DLD1 (cell line): Measurements from ENCODE around the gene CAPZA1.
"Not testable (repeated sequence)": the region's sequence is repeated elsewhere in the genome, so short reads cannot be mapped to it uniquely, and the experiment has no call there.

Experiments used
- in situ Hi-C: cut with HindIII; loops from 2 replicates; pipeline ENCODE4 v1.10.0; 2017; ENCODE audit warnings: low sequenced_read_pairs

The CAPZA1 gene

DNA sequence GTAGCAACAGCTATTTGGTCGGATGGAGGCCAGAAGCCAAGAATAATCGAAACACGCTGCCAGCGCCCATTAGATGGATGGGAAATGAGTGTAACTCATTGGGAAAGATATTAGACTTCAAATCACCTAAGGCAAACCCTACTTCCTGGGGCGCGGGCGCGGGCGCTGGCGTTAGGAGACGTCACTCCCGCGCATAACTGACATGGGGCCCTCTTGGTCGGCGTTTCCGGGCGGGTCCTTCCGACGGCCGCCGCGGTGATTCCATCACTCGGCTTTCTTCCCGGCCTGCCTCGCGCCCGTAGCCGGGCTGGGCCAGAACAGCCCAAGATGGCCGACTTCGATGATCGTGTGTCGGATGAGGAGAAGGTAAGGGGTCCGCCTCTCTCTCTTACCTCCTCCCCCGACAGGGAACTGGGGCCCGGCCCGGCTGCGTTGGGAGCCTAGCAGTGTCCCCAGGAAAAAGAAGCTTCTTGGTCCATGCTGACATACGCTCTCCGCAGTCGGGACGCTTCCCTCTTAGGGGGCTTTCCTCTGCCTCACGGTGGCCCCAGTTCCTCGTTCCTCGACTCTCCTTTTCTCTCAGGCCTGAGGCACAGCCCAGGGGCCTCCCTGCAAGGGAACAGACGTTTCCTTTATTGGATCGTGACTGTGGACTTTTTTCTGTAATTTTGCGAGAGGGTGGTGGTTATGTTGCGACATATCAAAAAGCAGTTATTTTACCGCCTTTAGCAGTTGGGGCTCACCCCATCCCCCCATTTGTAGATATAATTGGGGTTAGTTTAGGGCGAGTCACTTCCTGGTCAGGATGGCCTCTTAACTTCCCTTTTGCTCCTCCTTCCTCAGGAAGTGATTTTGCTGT, at the start of gene CAPZA1:
CAPZA1 (plus strand) TSS at position 315 of the 859 bp plus-strand sequence; CDS start at position 328, 13 bp downstream.
- in situ Hi-C loops: no loop called here

DNA sequence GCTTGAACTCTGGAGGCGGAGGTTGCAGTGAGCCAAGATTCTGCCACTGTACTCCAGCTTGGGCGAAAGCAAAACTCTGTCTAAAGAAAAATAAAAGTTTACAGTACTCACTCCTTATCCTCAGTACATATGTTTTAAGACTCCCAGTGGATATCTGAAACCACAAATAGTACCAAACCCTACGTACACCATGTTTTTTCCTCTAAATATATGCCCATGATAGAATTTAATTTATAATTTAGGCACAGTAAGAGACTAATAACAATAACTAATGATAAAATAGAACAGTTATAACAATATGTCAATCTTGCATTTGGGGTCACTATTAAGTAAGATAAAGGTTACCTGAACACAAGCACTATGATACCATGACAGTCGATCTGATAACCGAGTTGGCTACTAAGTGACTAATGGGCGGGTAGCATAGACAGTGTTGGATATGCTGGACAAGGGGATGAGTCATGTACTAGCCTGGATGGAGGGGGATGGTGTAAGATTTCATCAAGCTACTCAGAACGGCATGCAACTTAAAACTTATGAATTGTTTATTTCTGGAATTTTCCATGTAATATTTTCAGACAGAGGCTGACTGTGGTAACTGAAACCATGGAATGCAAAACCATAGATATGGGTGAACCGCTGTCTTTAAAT, 44.4 kb upstream of the CAPZA1 start:
- in situ Hi-C loops: no loop called here

DNA sequence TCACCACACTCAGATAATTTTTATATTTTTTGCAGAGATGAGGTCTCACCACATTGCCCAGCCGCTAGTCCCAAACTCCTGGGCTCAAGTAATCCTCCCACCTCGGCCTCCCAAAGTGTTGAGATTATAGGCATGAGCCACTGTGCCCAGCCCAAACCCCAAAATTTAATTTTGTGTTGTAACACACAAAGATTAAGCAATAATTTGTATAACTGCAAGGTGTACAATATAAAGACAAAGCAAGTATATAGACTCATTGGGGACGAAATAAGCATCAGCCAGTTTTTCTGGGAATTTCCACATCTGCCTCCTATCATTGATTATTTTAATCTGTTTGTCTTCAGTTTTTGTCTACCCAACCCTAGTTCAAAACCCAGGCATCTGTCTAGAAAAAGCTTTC, 43.4 kb upstream of the CAPZA1 start:
- in situ Hi-C loops: no loop called here

DNA sequence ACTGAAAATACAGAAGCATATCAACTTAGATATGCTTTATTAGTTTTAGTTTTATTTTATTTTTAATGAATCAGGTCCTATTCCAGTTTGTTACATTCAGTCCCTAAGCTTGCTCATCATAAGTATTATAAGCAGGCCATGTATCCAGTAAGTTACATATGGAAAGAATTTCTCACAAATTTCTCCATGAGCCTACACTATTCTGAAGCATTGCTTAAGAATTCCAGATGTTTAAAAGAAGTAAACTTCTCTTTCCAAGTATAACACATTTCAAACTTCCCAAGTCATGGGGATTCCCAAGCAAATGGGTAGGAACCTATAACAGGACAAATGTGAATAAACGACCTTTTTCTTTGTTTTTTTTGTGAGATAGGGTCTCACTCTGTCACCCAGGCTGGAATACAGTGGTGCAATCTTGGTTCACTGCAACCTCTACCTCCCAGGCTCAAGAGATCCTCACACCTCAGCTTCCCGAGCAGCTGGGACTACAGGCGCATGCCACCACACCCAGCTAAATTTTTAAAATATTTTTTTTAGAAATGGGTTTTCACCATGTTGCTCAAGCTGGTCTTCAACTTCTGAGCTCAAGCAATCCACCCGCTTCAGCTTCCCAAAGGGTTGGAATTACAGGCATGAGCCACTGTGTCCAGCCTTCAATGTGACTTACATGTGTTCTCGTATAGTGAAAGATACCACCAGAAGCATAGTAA, 39.7 kb upstream of the CAPZA1 start:
- in situ Hi-C loops: no loop called here

DNA sequence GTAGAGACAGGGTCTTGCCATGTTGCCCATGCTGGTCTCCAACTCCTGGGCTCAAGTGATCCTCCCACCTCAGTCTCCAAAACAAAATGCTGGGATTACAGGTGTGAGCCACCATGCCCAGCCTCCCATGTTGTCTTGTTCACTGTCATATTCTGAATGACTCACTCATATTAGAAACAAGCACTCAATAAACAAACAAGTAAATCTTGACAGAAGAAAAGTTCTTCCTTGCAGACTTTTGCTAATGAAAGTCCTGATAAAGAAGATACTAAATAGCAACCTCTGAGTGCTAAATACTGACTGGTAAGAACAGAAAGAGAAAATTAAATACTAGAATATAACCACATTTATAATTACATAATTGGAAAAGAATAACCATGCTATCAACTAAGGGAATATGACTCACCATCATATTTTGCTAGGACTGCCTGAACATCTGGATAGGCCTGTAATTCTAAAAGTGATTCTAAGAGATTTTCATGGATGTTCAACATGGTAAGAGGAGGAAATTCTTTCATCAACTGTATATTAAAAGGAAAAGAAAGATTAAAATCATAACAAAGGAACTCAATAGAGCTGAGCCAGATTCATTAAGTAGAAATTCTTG, 37.9 kb upstream of the CAPZA1 start:
- in situ Hi-C loops: no loop called here

DNA sequence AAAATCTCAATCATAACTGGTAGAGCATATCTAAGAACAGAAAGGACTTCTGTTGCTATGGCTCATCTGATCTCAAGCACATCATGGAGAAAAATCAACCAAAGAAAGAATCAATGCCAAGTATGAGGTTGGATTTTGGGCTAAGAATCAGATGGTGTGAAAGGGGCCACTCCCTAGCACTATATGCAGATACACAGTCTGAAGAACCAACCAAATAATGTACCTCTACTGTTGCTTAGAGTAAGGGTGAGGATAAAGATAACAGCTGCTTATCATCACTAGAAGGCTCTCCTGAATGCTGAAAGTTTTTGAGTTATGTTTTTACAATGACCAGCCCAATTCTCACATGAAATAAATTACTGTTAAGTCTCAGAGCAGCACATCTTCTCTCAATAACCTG, 36.3 kb upstream of the CAPZA1 start:
- in situ Hi-C loops: no loop called here

DNA sequence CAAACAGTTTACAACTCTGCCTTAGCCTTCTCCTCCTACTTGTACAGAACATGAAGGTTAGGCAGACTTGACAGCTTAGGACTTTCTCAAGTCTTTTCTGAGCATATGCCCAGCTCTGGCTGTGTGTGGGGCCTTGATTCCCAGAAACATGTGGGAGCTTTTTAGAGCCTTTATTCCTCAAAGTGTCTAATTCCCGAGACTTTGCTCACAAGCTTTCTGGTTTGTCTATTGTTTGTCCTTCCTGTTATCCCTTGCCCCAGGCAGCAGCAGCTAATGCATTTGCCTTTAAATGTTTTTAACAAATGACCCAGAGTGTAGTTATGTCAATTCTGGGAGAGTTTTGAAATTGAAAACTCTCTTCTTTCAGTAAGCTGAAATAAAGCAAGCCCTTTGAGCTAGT, 29.9 kb upstream of the CAPZA1 start:
- in situ Hi-C loops: no loop called here

DNA sequence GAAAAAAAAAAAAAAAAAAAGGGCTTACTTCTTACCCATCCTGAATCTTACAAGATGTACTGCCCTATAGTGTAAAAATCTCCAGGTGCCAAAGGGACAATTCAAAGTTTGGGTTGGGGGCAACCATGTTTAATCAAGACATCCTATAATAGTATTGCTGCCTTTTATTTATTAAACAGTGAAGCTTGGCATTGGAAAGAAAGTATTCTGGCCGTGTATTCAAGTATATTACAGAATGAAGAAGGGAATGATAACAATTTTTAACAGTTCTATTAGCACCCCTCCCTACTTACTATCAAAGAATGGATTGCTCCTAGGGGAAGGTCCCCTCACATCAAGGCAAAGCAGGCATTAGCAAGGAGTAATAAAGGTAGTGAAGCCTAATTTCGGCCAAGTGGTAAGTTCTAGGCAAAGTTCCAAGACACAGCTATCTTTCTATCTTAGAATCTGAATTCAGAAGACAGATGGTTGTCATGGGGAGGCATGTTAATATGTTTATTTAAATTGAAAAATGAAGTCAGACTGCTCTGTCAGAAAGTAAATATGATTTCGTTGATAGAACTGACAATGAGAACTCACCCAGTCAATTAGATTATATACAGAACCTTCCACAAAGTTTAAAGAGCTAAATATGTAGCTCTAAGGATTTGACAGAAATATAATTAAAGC, 25.3 kb upstream of the CAPZA1 start:
- in situ Hi-C loops: no loop called here

DNA sequence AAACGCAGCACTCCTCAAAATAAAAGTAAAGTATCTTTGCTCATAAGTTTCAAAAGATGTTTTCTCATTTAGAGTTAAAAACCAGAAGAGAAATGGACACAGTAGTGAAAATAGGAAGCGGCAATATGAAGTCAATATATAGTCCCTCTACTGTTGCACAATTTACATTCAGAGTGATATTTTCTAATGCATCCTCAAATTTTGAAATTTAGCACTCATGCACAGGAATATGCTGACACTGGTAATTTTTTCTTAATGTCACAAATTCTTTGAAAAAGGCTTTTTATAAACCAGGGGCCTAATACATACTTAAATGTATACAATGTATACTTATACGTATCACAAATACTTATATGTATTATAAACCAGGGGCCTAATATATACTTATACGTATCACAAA, 20.2 kb upstream of the CAPZA1 start:
- in situ Hi-C loops: no loop called here

DNA sequence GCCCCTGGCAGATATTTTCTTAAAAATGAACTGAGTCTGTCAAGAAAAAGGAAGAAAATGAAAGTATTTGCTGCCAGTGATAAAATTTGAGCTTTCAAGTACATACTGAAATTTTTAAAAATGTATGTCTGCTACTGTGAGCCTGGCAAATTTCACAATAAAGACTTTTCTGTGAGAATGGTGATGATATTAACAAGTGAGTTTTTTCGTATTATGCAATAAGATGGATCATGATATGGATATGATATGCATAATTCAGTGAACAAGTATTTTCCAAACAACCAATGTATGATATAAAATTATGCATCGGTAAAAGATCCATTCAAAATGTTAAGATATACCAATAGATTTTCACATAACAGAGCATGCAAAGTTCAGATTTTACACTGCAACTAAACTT, 16.6 kb upstream of the CAPZA1 start:
- in situ Hi-C loops: no loop called here

DNA sequence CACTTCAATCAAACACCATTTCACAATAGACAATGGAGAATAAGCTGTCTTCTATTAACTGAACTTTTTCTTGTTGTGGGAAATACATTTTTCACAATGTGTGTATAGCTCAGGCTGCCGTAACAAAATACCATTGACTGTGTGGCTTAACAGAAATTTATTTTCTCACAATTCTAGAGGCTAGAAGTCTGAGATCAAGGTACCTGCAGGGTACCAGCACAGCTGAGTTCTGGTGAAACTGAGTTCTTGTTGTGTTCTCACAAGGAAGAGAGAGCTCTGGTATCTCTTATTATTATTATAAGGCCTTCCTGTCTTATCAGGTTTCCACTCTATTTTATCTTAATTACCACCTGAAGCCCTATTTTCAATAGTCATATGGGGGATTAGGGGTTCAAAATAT, 16.1 kb upstream of the CAPZA1 start:
- in situ Hi-C loops: no loop called here

DNA sequence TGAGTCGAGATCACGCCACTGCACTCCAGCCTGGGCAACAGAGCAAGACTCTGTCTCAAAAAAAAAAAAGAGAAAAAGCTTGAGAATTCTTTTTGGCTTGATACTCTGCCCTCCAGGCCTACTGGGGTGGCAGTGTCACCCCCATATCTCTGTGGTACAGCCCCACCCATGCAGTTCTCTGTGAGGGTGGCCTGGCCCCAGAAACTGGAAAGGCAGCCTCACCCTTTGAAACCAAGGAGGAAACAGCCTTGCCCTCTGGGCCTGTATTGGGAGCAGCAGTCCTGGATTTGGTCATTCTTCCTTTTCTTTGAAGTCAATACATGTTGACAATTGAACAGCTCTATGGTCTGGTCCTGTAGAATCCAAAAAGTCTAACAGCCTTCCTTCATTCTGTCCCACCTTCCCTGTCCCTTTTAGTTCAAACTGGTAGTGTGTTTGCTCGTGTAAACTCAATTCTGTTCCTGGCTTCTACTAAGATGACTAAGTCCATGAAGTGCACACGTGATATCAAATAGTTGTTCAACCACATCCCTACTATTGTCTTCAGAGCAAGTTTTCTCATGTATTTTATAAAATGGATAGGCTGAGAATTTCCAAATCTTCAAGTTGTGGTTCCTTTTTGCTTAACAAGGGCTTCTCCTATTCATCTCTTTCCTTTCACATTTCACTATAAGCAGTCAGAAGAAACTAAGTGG, 13.9 kb upstream of the CAPZA1 start:
- in situ Hi-C loops: no loop called here

DNA sequence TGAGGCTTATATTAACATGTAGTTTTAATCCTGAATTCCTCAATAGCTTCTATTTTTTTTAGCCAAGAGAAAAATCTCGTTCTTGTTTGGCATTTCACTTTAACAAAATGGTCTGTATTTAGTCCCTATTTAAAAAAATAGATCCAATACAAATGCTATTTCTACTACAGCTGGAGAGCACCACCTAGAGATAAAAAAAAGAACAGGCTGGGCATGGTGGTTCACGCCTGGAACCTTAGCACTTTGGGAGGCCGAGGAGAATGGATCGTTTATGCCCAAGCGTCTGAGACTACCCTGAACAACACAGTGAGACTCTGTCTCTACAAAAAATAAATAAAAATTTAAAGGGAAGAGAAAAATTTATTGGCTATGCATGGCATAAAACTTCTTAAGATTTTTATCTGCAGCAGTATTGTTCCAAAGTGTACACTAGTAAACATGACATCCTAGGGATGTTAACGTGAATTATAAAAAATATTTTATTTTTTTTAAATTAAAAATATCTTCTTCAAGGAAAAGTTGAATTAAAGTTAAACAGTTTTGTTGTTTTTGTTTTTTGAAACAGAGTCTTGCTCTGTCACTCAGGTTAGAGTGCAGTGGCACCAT, 5.1 kb upstream of the CAPZA1 start:
- in situ Hi-C loops: no loop called here

DNA sequence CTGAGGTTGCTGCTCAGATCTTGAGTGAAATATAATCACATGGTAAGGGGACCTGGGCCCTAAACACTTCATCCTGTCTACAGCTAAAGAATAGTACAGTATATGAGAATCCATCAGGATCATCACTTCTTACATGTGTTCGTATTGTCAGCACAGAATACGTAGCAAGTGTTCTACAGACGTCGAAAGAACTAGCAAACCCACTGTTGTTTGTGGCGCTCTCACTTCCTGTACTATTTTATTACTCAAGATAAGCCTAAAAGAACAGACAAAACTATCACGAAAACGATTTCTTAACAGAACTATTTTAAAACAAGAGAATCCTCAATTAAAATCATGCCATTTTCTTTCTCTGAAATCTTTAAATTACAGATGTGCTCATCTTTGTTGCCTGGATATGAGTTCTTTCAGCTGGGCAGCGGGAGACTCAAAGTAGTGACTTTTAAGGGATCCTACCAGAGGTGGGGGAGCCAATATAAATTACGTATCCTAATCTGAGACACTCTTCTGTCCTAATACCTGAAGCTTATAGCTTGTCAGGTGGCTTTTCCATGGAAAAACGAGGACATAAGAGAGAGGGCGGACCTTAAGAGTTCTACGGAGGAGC, 1.4 kb upstream of the CAPZA1 start:
- in situ Hi-C loops: no loop called here

DNA sequence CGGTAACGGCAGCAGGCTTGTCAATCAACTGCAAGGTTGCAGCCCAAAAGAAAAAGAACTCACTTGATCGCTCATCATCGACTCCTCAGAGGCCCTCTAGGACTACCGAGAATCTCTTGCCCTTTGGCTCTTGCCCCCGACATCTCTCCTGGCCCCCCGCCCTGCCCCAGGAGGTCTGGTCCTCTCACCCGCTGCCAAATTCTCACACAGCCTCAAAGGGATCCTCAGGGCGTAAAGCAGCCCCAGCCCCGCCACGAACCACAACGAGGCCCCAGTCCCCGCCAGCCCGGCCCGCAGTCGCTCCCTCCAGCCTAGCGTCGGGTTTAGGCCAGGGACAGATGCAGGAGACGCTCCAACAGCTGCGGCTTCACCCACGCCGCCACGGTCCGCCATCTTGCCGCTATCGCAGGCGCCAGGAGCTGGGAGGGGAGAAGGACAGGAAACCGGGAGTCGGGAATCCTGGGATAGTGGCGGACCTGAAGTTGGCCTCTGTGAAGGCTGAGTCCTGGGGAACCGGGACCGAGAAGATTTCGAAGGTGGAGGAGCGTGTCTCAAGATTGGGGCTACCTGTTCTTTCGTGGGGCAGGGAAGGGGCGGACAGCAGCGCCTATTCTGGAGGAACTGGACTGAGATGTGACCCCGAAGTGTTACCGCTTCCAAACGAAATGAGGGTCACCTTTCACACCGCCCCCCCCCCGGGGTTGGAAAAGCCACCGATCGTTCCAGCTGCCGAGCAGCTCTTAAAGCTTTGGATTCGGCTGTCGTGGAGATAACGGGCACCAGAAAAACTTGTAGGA, 713 bp upstream of the CAPZA1 start, which contains the start of gene ST7L:
ST7L (minus strand) TSS at position 421 of the 797 bp plus-strand sequence; CDS start at position 393, 28 bp downstream.
- in situ Hi-C loops: no loop called here

DNA sequence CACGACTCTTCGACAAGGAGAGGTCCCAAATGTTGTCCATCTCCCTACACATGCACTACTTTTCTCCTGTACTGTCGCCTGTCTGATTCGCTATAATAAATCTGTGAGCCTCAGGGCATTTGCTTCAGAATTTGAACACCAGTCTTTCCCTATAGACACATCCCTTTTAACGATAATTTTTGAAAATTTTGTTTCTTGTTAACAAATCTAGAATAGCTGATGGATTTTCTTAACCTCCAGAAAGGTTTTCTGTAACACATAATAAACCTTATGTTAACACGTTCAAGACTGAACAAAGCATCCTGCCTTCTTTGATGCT, 704 bp downstream of the CAPZA1 start:
- in situ Hi-C loops: no loop called here

DNA sequence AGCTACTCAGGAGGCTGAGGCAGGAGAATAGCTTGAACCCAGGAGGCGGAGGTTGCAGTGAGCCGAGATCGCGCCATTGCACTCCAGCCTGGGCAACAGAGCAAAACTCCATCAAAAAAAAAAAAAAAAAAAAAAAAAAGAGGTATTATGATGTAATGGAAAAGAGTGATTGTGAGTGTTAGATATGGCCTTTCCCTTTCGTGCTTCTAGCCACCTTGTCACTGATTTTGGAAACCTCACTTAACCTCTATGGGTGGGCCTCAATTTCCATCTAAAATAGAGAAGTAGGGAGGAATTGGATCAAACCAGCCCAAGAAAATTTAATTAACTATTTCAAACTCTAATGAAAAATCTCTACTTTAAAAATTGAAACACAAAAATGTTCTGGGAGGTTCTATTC, 4.9 kb downstream of the CAPZA1 start:
- in situ Hi-C loops: not testable (repeated sequence)

DNA sequence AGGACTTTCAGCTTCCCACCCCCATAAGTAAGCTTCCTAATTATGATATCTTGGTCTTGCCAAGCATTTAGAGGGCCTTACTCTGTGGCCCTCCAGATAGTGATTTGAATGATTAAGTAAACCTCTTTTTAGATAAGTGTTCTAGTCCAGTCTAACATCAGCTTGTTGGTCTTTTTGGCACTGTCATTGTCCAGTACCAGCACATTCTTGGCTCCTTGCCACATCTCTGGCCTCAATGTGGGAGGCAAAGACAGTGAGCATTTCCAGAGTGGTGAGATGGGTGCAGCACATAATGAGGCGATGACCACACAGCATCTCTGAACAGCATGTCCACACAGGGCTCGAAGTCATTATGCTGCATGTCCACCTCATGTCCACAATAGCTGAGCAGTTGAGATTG, 6.1 kb downstream of the CAPZA1 start:
- in situ Hi-C loops: no loop called here

DNA sequence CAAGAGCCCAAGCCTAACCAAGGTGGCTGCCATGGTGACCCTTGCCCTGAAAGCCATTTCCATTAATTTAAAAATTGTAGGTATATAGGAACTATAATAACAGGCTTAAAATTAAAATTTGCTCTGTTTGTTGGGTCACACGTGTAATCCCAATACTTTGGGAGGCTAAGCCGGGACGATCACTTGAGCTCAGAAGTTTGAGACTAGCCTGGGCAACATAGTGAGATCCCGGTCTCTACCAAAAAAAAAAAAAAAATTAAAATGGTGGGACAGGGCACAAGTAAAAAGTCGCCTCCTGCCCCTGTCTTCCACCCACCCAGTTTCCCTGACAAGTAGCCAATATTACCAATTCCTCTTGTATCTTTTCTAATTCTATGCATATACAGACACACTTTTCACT, 6.6 kb downstream of the CAPZA1 start:
- in situ Hi-C loops: no loop called here
